ENCODE data around the gene TAP1. TPM values are rescaled to one million over a fixed set of nuclear protein-coding genes. Genes with fewer than 3 reads are reported as not detected.

The TAP1 gene
- total RNA-seq, 1 experiment from 2014 or later: 12.1 TPM

- no peak overlapping the region for H2BK120ac ChIP-seq (ENCODE audit: low read depth, low read length, poor library complexity, severe bottlenecking)
- H2AK5ac ChIP-seq (ENCODE audit: insufficient read length, low read length): no peak overlapping the region
- no peaks in the 10 kb centered on the region for H3K79me2 ChIP-seq (ENCODE audit: insufficient read depth, low read length)
- H4K91ac ChIP-seq (ENCODE audit: insufficient read length, low read depth, low read length): no peak overlapping the region
- H2BK12ac ChIP-seq (ENCODE audit: insufficient read length, low read depth, low read length): no peak overlapping the region
- H3K23me2 ChIP-seq (ENCODE audit: insufficient read length, low read depth, low read length, poor library complexity, severe bottlenecking): peaks cover 15% of the 10 kb centered on the region
- H3T11ph ChIP-seq (ENCODE audit: low read length): no peak overlapping the region
- H3K4me2 ChIP-seq (ENCODE audit: insufficient read depth, insufficient read length, low read length): no peak overlapping the region
- WGBS (ENCODE audit: extremely low coverage, insufficient read length, low lambda C conversion rate): no CpG with 5 or more reads among the region's 8 CpGs
- DNase-seq: no peak
- Mint-ChIP-seq H3K4me3 (peak overlapping the region; percentile 87 to 92; a peak in 4 of 5 replicates), H3K27me3 (ENCODE audit: low read depth) (peaks cover 29% of the 10 kb centered on the region), H3K36me3 (ENCODE audit: insufficient read depth in 1 of 3, low read depth in 3 of 3) (peaks cover 0 to 32% (median 12%) of the 10 kb centered on the region in 3 experiments; a peak in 5 of 7 replicates), H3K9me3 (no peaks in the 10 kb centered on the region), H3K4me1 (peaks cover 3 to 4% of the 10 kb centered on the region in 2 experiments), H3K27ac (no peak overlapping the region)
- no peak overlapping the region for H2BK20ac ChIP-seq (ENCODE audit: low read depth, low read length, poor library complexity, severe bottlenecking)
- no peak overlapping the region for H4K8ac ChIP-seq (replicated peaks; ENCODE audit: insufficient read length, low read depth, low read length)
- H3K9me3 ChIP-seq (ENCODE audit: control insufficient read depth, low read depth, low read length): no peaks in the 10 kb centered on the region
- H3K4me1 ChIP-seq (ENCODE audit: insufficient read depth, low read length): peaks cover 2% of the 10 kb centered on the region; the same call in 1 of the 2 replicates
- H4K5ac ChIP-seq (ENCODE audit: insufficient read length, low read depth, low read length): no peak overlapping the region
- no peak overlapping the region for H2BK5ac ChIP-seq (ENCODE audit: insufficient read length, low read length)
- no peak overlapping the region for H2BK15ac ChIP-seq (ENCODE audit: low read depth, low read length)
- no peak overlapping the region for H2AFZ ChIP-seq (ENCODE audit: low read length)
- no peak overlapping the region for H3K14ac ChIP-seq (ENCODE audit: insufficient read depth, low read length)
- H3K4ac ChIP-seq (ENCODE audit: low read depth, low read length): no peak overlapping the region
- H3K23ac ChIP-seq (ENCODE audit: insufficient read length, low read depth, low read length): no peak overlapping the region
- no peak overlapping the region for H3K27ac ChIP-seq (ENCODE audit: insufficient read length, low read depth, low read length)
- H3K56ac ChIP-seq (ENCODE audit: insufficient read length, low read depth, low read length): no peak overlapping the region
- H3K27me3 ChIP-seq (ENCODE audit: insufficient read depth, low read length): no peaks in the 10 kb centered on the region
- TF ChIP-seq CTCF (conservative IDR thresholded peaks at IDR 0.05): no peak
- H3K18ac ChIP-seq (ENCODE audit: insufficient read length, low read depth, low read length): no peak overlapping the region
- H4K20me1 ChIP-seq (ENCODE audit: control insufficient read depth, insufficient read depth, insufficient read length): no peaks in the 10 kb centered on the region
- H3K9ac ChIP-seq (ENCODE audit: extremely low read depth, insufficient read length, low read length): no peak overlapping the region
- H3K79me1 ChIP-seq (ENCODE audit: insufficient read depth, low read depth, low read length, poor library complexity, severe bottlenecking): no peaks in the 10 kb centered on the region
These were observed 10.8 kb downstream of the TAP1 start for GRCh38 chr6:32842690-32843089.
